Thyroid gland (tissue), 4 donors: Measurements from ENCODE around the gene OGDH. TPM values are rescaled to one million over a fixed set of nuclear protein-coding genes. Genes with fewer than 3 reads are reported as not detected.

Experiments used
- DNase-seq, 2 donors: peaks; one replicate each; pipeline ENCODE4 v3.0.0-alpha.2; 2019
- H3K27ac ChIP-seq, 3 donors: fragments of 200-600 bp; sonication (generic); 1 replicate in 2 of 3; 2 replicates in 1 of 3; pipeline ENCODE4 v1.5.1; 2016 to 2019; ENCODE audit warnings: mild to moderate bottlenecking in 1 of 3, moderate library complexity in 1 of 3
- H3K27me3 ChIP-seq: fragments of 200-600 bp; sonication (generic); one replicate; pipeline ENCODE4 v1.5.1; 2019
- H3K36me3 ChIP-seq, 2 donors: fragments of 200-600 bp; sonication (generic); one replicate each; pipeline ENCODE4 v1.5.1; 2016 to 2019
- H3K4me1 ChIP-seq, 2 donors: fragments of 200-600 bp; sonication (generic); one replicate each; pipeline ENCODE4 v1.5.1; 2017 to 2019
- H3K4me3 ChIP-seq, 3 donors: fragments of 200-600 bp; sonication (generic); replicated peaks in 1 of 3; 1 replicate in 2 of 3; 2 replicates in 1 of 3; pipeline ENCODE4 v1.5.1; 2016; ENCODE audit warnings: mild to moderate bottlenecking in 1 of 3
- H3K9me3 ChIP-seq: fragments of 200-600 bp; sonication (generic); one replicate; pipeline ENCODE4 v1.5.1; 2017
- CTCF ChIP-seq, 6 experiments: fragments of 200-600 bp in 3 of 6; fragments of 450-650 bp in 3 of 6; sonication (generic) in 3 of 6; IDR thresholded peaks; one replicate each; pipeline ENCODE4 v1.5.1; 2016 to 2019; ENCODE audit warnings: antibody characterized with exemption in 6 of 6, mild to moderate bottlenecking in 2 of 6, inconsistent platforms in 1 of 6, moderate library complexity in 1 of 6
- POLR2A ChIP-seq, 2 donors: fragments of 450-650 bp; IDR thresholded peaks; one replicate each; pipeline ENCODE4 v1.6.1; 2017; ENCODE audit warnings: antibody characterized with exemption in 2 of 2, mild to moderate bottlenecking in 2 of 2, moderate library complexity in 1 of 2
- WGBS, 2 donors: methylation state at CpG; one replicate each; pipeline ENCODE4 v1.1.5; 2017; 5-methylcytosine and 5-hydroxymethylcytosine counted together
- intact Hi-C: fragments of 100-400 bp; cut with DNase I; formaldehyde crosslinking; loops from one replicate; pipeline ENCODE4 v1.15.1; 2023
- total RNA-seq, 4 donors: library from RNA; depleted of rRNA; stranded (reverse); fragments of >200 nt; gene quantifications; one replicate each; pipeline ENCODE4 v1.2.3, GENCODE V29; 2016

Gene OGDH
- total RNA-seq, 4 donors from 2014 or later, result 108 to 325 (median 201) TPM

- intact Hi-C loops, result no loop called here
- 84 to 97% methylated on average over 13 of the region's 13 CpGs for WGBS, 2 donors
- Histone ChIP-seq H3K4me1 (peaks cover 37 to 40% of the 10 kb centered on the region in 2 donors), H3K4me3 (no peak overlapping the region), H3K27me3 (no peaks in the 10 kb centered on the region), H3K9me3 (no peaks in the 10 kb centered on the region), H3K27ac (peak overlapping the region in 1 of 3 donors; percentile 19), H3K36me3 (peaks cover 7% of the 10 kb centered on the region in 2 donors)
- no peak for TF ChIP-seq POLR2A (IDR thresholded peaks at IDR 0.05)
- no peak for TF ChIP-seq CTCF (IDR thresholded peaks at IDR 0.05)
- no peak for DNase-seq
Observed at GRCh38 chr7:44629829-44630522, 23.5 kb downstream of the OGDH start.

- Histone ChIP-seq H3K4me3 (no peak overlapping the region), H3K27ac (peak overlapping the region; percentile 19 to 90 (median 27)), H3K4me1 (peaks cover 37 to 44% of the 10 kb centered on the region in 2 donors), H3K36me3 (peaks cover 0 to 7% of the 10 kb centered on the region in 2 donors), H3K9me3 (no peaks in the 10 kb centered on the region), H3K27me3 (no peaks in the 10 kb centered on the region)
- intact Hi-C loops, result no loop called here
- no peak for TF ChIP-seq POLR2A (IDR thresholded peaks at IDR 0.05)
- TF ChIP-seq CTCF (IDR thresholded peaks at IDR 0.05), result no peak
- no peak for DNase-seq
- WGBS, 2 donors, result 81 to 85% methylated on average over 8 to 11 of the region's 11 CpGs
Observed at GRCh38 chr7:44630792-44631457, 24.5 kb downstream of the OGDH start.

GRCh38 chr7:44631458-44632115 lies 25.2 kb downstream of the OGDH start:
- H3K36me3 ChIP-seq, result peaks cover 0 to 4% of the 10 kb centered on the region in 2 donors
- H3K27me3 ChIP-seq, result no peaks in the 10 kb centered on the region
- 67 to 70% methylated on average over 6 of the region's 6 CpGs for WGBS, 2 donors
- peaks cover 43 to 50% of the 10 kb centered on the region in 2 donors for H3K4me1 ChIP-seq
- no peak overlapping the region for H3K4me3 ChIP-seq
- TF ChIP-seq POLR2A (IDR thresholded peaks at IDR 0.05) (no peak), CTCF (IDR thresholded peaks at IDR 0.05) (no peak)
- H3K9me3 ChIP-seq, result no peaks in the 10 kb centered on the region
- intact Hi-C loops, result no loop called here
- no peak for DNase-seq
- H3K27ac ChIP-seq, result peak overlapping the region; percentile 27 to 90 (median 89)

GRCh38 chr7:44632196-44632595 lies 25.8 kb downstream of the OGDH start:
- DNase-seq, result no peak
- H3K9me3 ChIP-seq, result no peaks in the 10 kb centered on the region
- H3K27me3 ChIP-seq, result no peaks in the 10 kb centered on the region
- no peak overlapping the region for H3K4me3 ChIP-seq
- H3K4me1 ChIP-seq, result peaks cover 45 to 56% of the 10 kb centered on the region in 2 donors
- H3K27ac ChIP-seq, result peak overlapping the region; percentile 4 to 90 (median 89)
- WGBS, 2 donors, result 95 to 97% methylated on average over 4 of the region's 4 CpGs
- TF ChIP-seq POLR2A (IDR thresholded peaks at IDR 0.05), result no peak
- no peak for TF ChIP-seq CTCF (IDR thresholded peaks at IDR 0.05)
- H3K36me3 ChIP-seq, result peaks cover 0 to 2% of the 10 kb centered on the region in 2 donors
- intact Hi-C loops, result no loop called here
